Stimulated activated naive CD4-positive, alpha-beta T cell treated with Interleukin-2 at 50 U/mL for 16 hours (primary cell): ENCODE results near the gene MS4A14.
"Not testable (repeated sequence)": the region's sequence is repeated elsewhere in the genome, so short reads cannot be mapped to it uniquely, and the experiment has no call there.

Experiments
- DNase-seq: peaks from one replicate; lab custom pipeline; 2025; lab: John Stamatoyannopoulos, UW

The MS4A14 gene

DNA sequence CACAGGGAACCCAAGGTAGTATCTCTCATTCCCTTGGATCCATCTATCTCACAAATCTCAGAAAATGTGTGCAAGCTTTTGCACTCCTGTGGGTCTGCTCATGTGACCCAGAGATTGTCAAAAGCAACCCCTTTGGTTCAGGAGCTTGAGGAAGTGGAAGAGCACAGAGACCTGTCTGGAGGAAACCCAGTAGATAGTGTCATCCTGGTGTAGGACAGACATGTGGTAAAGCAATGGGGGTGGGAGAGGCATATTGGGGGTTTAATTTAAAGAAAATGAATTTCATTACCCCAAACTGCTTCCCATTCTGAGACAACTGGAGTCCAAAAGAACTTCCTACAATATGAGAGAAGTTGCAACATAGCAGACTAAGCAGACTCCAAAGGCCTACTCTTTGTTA is 5.8 kb upstream of the MS4A14 start:
- DNase-seq: no peak

DNA sequence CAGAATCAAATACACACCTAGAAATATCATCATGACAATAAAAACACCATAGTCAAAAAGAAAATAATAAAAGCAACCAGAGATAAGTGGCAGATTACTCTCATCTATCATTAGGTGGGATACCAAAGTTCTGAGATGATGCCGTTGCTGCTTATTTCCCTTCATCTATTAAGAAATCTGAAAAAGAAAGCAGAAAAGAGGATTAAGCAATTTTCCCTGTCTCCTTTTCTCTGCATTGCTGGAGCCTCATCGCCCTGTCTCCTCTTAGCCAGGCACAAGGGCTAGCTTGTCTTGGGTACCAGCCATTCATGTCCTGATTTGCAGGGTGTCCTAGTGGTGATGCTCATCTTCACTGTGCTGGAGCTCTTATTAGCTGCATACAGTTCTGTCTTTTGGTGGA is 3.9 kb upstream of the MS4A14 start:
- DNase-seq: no peak

DNA sequence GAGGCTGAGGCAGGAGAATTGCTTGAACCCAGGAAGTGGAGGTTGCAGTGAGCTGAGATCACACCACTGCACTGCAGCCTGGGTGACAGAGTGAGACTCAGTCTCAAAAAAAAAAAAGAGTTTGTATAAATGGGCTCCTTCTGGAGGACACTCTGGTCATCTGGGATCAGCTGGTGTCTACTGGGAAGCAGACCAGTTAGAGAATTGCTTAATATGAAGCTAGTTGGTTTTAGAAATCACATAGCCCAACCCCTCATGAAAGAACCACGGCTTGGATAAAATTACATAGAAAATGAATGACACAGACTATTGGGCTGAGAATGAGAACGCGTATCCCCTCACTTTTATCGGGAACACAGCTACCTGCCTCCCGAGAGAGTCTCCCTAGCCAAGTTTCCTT is 3.2 kb upstream of the MS4A14 start:
- no peak for DNase-seq

DNA sequence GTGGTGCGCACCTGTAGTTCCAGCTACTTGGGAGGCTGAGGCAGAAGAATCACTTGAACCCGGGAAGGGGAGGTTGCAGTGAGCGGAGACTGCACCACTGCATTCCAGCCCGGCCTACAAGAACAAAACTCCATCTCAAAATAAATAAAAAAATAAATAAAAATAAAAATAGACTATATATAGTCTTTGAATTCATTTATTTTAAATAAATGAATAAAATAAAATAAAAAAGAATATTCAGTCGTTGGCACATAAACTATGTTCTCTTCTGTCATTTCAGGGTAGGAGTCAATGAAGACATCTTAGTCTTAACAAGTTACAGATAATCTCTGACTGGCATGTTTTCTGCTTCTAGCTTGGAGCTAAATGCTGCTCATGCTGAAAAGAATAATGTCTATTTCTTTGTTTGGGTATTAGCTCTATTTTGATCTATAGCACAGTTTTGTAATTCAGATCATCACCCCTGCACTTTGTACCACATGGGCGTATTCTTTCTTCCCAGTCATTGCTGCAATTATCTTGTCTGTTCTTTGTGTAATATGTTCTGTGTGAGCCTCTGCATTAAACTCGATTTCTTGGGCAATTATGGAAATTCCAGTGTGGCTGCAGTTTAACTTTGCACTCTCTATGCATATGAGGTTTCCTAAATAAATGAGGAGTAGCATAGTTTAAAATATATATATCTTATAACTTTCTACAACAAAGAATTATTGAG is 1.4 kb upstream of the MS4A14 start:
- no peak for DNase-seq

DNA sequence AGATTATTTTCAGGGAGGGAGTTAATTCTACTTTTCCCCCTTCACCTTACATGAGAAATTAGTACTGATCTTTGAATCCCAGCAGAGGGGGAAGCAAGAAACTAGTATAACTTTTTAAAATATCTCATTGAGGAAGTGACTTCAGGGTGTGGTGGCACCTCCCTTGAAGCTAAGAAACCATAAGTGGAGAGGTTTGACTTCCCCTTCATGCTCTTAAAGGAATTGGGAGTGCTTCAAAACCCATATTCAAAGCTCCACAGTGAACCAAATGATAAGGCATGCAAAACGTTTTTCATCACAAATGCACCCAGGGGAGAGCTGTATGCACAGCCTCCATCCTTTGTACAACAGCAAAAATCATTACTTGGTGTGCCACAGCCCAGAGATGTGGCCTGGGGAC is 540 bp downstream of the MS4A14 start:
- DNase-seq: no peak

DNA sequence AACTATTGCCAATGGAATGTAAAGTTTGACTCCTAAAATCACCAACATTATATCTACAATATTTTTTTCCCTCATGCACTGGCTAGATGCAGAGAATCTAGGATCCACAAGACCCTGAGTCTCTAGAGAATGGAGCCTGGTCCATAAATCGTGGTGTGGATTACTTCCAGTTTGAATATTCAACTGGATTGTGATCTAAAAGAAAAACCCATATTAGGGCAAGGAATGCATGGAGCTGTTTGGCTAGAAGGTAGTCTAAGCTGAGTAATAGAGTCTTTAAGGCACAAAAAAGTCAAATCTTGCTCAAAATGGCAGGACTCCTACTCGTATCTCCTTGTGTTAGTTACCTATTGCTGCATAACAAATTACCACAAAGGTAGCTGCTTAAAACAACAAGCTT is 23.8 kb downstream of the MS4A14 start:
- DNase-seq: no peak

DNA sequence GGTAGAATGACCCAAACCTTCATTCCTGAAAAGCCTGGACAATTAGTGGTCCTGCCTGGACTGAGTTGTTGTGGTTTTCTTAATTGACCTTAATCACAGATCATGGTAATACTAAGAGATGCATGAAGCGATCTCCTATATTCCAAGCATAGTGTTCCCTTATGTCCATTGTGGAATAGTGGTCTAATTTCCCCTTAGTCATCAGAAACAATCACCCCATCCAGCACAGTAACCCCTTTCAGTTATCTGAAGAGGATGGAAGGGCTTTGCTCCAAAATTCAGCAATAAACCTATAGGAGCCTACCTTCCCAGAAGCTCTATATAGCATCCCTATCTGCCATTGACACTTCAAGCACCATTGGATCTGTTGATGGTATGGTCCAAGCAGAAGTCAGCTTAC is 26.4 kb downstream of the MS4A14 start:
- DNase-seq: no peak

DNA sequence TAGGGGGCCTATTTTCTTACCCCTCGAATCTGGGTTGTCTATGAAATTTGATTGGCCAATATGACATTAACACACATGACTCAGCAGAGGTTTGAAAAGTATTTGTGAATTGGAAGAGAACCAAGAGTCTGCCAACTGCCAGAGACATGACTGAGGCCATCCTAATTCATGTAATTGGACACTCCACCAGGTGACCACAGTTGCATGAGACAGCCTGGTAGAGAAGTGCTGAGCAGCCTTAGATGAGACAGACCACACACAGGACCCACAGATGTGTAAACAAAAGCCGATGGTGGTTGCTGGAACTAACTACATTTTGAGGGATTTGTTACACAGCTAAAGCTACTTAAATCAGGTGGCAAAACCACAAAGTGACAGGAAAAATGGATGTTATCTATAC is 32.3 kb downstream of the MS4A14 start:
- no peak for DNase-seq

DNA sequence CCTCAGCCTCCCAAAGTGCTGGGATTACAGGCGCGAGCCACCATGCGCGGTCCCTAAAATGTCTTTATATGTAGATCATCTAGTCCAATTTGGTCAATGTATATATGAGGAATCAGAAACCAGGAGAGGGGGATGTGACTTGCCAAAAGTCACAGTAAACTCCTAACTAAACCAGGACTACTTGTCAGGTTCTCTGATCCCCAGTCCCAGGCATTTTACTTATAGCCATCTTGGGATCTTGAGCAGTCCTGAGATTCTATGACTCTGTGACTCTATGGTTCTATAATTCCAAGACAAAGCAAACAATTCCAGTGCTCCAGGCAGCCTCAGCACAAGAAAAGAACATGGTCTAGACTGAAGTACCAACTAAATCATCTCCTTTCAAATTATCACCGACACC is 33.0 kb downstream of the MS4A14 start, which contains the start of gene MS4A5:
Gene MS4A5 (plus strand): TSS at position 301 of the 400 bp plus-strand sequence. CDS start 103 bp downstream, outside the sequence.
- DNase-seq: no peak

DNA sequence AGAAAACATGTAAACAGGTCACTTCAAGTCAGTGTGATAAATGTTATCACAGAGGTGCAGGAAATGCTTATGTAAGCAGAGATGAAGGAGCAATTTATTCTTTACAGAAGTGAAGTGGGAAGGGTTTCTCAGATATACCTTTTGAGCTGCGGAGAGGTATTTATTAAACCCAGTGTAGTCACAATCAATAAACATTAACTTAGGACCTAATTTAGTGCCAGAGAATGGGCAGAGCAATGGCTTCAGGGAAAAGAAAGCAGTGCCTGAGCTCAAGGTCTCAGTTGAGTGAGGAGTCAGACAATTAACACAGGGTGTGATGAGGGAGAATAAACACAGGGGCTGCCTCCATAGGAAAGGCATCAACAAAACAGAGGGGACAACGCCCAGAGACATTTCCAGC is 35.0 kb downstream of the MS4A14 start:
- DNase-seq: no peak

DNA sequence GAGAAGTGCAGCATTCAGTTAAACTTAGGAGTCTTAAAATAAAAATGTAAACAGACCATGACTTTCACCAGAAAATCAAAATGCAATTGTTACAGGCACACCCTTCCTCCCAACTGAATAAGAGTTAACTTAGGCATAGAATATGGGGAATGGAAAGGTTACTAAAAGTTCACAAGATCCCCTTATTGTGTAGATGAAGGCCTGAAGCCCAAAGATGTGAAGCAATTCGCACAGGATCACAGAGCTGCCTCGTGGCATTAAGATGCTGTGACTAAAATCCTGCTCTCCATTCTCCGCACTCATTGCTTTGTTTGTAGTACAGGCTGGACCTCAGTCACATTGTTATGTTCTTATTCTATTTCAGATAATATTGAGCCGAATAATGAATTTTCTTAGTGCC is 37.1 kb downstream of the MS4A14 start:
- no peak for DNase-seq

DNA sequence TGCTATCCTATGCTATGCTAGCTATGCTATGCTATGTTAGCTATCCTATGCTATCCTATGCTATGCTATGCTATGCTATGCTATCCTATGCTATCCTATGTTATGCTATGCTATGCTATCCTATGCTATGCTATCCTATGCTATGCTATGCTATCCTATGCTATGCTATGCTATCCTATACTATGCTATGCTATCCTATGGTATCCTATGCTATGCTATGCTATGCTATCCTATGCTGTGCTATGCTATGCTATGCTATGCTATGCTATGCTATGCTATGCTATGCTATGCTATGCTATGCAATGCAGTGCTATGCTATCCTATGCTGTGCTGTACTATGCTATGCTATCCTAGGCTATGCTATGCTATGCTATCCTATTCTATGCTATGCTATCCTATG is 50.8 kb downstream of the MS4A14 start:
- no peak for DNase-seq

DNA sequence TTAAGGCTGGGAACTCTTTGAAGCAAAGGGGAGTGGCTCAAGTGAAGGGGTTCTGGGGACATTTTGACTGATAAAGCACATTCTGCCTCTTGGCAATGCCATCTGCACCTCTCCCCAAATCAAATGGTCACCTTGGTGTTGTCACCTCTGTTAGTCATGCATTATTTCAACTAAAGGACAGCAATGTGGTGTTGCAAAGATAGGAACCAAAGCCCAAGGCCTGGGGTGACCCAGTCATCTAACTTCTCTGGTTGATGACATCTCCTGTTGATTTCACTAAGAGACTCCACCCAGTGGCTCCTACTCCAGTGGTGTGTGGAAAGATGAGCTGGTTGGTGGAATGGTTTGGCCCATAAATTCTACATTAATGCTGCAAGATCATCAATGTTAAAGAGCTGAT is 51.6 kb downstream of the MS4A14 start:
- DNase-seq: no peak

DNA sequence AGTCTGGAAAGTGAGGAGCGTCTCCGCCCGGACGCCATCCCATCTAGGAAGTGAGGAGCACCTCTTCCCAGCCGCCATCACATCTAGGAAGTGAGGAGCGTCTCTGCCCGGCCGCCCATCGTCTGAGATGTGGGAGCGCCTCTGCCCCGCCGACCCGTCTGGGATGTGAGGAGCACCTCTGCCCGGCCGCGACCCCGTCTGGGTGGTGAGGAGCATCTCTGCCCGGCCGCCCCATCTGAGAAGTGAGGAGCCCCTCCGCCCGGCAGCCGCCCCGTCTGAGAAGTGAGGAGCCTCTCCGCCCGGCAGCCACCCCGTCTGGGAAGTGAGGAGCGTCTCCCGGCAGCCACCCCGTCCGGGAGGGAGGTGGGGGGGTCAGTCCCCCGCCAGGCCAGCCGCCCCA is 54.9 kb downstream of the MS4A14 start:
- DNase-seq: not testable (repeated sequence)

DNA sequence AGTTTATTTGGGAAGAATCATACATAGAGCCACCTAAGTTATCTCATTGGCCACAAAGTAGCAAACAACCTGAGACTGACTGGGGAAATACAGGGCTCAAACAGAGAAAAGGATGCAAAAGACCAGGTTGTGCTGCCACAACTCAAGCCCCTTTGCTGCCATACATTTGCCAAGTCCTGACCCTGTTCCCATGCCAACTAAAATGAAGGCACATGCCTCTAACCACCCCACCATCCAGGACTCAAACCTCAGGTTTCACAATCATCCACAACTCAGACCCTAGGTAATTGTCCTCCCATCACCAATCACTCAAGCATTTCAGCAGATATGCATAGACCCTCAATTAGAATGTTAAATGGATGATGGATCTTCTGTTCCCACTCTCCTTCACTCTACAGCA is 58.0 kb downstream of the MS4A14 start:
- no peak for DNase-seq

DNA sequence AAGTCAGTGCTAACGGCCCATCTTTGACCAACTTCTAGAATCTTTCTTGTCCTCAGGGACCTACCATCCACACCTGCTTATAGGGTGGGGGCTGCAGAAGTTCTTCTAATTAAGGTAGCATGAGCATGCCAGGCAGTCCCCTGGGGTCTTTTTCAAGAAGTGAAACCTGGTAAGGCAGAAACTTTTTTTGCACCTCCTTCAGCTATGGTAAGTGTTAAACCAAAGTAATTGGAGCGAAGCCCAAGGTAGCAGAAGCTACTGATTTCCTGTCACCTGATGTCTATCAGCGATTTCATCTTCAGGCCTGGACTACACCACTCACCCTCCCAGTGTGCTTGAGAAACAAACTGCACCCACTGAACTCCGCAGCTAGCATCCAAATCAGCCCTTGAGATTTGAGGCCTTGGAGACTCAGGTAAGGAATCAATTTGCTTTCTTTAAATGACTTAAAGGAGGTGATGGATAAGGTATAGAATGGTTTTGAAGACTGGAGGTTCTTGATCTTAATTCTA is 59.3 kb downstream of the MS4A14 start, which contains the start of gene MS4A1:
Gene MS4A1 (plus strand): TSS at position 317 of the 512 bp plus-strand sequence. CDS start 6,528 bp downstream, outside the sequence.
- DNase-seq: no peak

DNA sequence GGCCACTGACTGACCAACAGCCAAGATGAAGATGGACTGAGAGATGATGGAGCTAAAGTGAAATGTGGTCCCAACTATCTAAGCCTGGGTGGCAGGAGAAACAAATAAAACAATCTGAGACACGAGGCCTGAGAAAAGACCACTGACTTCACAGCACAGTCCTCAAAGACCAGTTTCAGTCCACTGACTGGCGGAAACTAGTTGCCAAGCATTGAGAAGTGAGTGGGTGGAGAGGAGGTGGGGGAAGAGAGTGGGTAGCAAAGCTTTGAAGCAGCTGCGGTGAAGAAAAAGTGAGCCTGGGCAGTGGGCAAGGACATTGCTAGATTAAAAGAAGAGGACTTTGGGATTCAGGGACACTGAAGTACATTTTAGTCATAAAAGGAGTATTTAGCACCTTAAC is 61.3 kb downstream of the MS4A14 start:
- DNase-seq: no peak

DNA sequence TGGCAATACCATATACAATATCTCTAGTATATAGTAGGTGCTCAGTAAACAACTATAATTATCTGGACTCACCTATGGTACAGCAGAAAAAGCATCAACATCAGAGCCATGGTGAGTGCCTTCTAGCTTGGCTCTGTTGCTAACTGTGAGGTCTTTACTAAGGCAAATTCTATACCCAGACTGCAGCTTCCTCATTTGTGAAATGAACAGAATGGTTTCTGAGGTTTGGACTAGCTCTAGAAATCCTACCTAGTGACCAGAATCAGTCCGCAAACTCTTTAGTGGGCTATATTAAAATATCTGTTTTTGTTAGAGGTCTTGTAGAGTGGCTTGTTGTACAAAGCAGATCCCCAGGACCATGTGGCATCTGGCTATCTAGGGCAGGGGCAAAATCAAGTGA is 63.1 kb downstream of the MS4A14 start:
- DNase-seq: no peak
